Neural progenitor cell (in vitro differentiated cells): Measurements from ENCODE around the gene URI1. TPM values are rescaled to one million over a fixed set of nuclear protein-coding genes. Genes with fewer than 3 reads are reported as not detected.

Experiments
- DNase-seq: peaks from one replicate; pipeline ENCODE4 v3.0.0-alpha.2; 2016; ENCODE audit warnings: low spot score
- H2AFZ ChIP-seq: fragments of 200-600 bp; sonication (generic); replicated peaks from 2 replicates; pipeline ENCODE4 v1.6.1; 2016; ENCODE audit warnings: antibody characterized with exemption
- H3F3A ChIP-seq: fragments of 200-600 bp; sonication (generic); 2 replicates; pipeline ENCODE4 v1.6.1; 2016; ENCODE audit warnings: antibody characterized with exemption, low read depth
- H3K27ac ChIP-seq: fragments of 200-600 bp; sonication (generic); 2 replicates; pipeline ENCODE4 v1.5.1; 2016; ENCODE audit warnings: mild to moderate bottlenecking
- H3K27me3 ChIP-seq: fragments of 200-600 bp; sonication (generic); 2 replicates; pipeline ENCODE4 v1.6.1; 2016; ENCODE audit warnings: mild to moderate bottlenecking, moderate library complexity
- H3K36me3 ChIP-seq: fragments of 200-600 bp; sonication (generic); 2 replicates; pipeline ENCODE4 v1.5.1; 2016
- H3K4me1 ChIP-seq: fragments of 200-600 bp; sonication (generic); 2 replicates; pipeline ENCODE4 v1.6.1; 2016; ENCODE audit warnings: mixed run types
- H3K4me2 ChIP-seq: fragments of 200-600 bp; sonication (generic); 2 replicates; pipeline ENCODE4 v1.6.1; 2016
- H3K4me3 ChIP-seq: fragments of 200-600 bp; sonication (generic); 2 replicates; pipeline ENCODE4 v1.5.1; 2016
- H3K79me2 ChIP-seq: fragments of 200-600 bp; sonication (generic); 2 replicates; pipeline ENCODE4 v1.6.1; 2016; ENCODE audit warnings: low read depth
- H3K9ac ChIP-seq: fragments of 200-600 bp; sonication (generic); 2 replicates; pipeline ENCODE4 v1.6.1; 2016
- H3K9me3 ChIP-seq: fragments of 200-600 bp; sonication (generic); 2 replicates; pipeline ENCODE4 v1.5.1; 2016; ENCODE audit warnings: low read depth
- H4K20me1 ChIP-seq: fragments of 200-600 bp; sonication (generic); 2 replicates; pipeline ENCODE4 v1.6.1; 2016; ENCODE audit warnings: low read depth
- H3K27ac Mint-ChIP-seq: 3 replicates; pipeline ENCODE4 v1.8.0; 2021; ENCODE audit warnings: mixed read lengths
- H3K27me3 Mint-ChIP-seq: 2 replicates; pipeline ENCODE4 v1.8.0; 2022; ENCODE audit warnings: low read depth, mild to moderate bottlenecking, inconsistent platforms, moderate library complexity, mixed read lengths; ENCODE audit not compliant: insufficient read depth
- H3K36me3 Mint-ChIP-seq: 3 replicates; pipeline ENCODE4 v1.8.0; 2021; ENCODE audit warnings: mixed read lengths
- H3K4me1 Mint-ChIP-seq: 3 replicates; pipeline ENCODE4 v1.8.0; 2021; ENCODE audit warnings: mixed read lengths
- H3K4me3 Mint-ChIP-seq: 3 replicates; pipeline ENCODE4 v1.8.0; 2021; ENCODE audit warnings: mild to moderate bottlenecking, moderate library complexity, mixed read lengths
- H3K9me3 Mint-ChIP-seq: 3 replicates; pipeline ENCODE4 v1.8.0; 2020; ENCODE audit warnings: mixed read lengths
- CTCF ChIP-seq: fragments of 200-600 bp; sonication (generic); IDR thresholded peaks from 2 replicates; pipeline ENCODE4 v1.5.1; 2017; ENCODE audit warnings: antibody characterized with exemption, mild to moderate bottlenecking
- EZH2 ChIP-seq: fragments of 200-600 bp; sonication (generic); IDR thresholded peaks from 2 replicates; pipeline ENCODE4 v1.6.1; 2017; ENCODE audit warnings: antibody characterized with exemption, mild to moderate bottlenecking, moderate library complexity
- EZH2phosphoT487 ChIP-seq: fragments of 200-600 bp; sonication (generic); IDR thresholded peaks from 2 replicates; pipeline ENCODE4 v1.6.1; 2017; ENCODE audit warnings: antibody characterized with exemption
- total RNA-seq: library from RNA; depleted of rRNA; stranded (reverse); fragments of >200 nt; gene quantifications from 2 replicates; pipeline ENCODE4 v1.2.3, GENCODE V29; 2015; ENCODE audit warnings: low replicate concordance

URI1 gene
- total RNA-seq, 1 donor from 2014 or later: 94.7 TPM

GRCh38 chr19:30020189-30020588 lies 78.2 kb downstream of the URI1 start:
- Mint-ChIP-seq H3K4me1 (no peaks in the 10 kb centered on the region), H3K4me3 (no peak overlapping the region), H3K27ac (no peak overlapping the region), H3K27me3 (no peaks in the 10 kb centered on the region), H3K36me3 (peaks cover 33% of the 10 kb centered on the region), H3K9me3 (peaks cover 5% of the 10 kb centered on the region)
- Histone ChIP-seq H3K27me3 (no peaks in the 10 kb centered on the region), H3K9me3 (no peaks in the 10 kb centered on the region), H3K4me1 (no peaks in the 10 kb centered on the region), H3K36me3 (peaks cover 20% of the 10 kb centered on the region), H3K79me2 (no peaks in the 10 kb centered on the region), H4K20me1 (no peaks in the 10 kb centered on the region), H3K27ac (no peak overlapping the region), H3K9ac (no peak overlapping the region), H3K4me3 (no peak overlapping the region), H3K4me2 (no peak overlapping the region), H3F3A (no peaks in the 10 kb centered on the region), H2AFZ (no peak overlapping the region)
- TF ChIP-seq EZH2 (no peak), EZH2phosphoT487 (no peak), CTCF (no peak)
- no peak for DNase-seq

- no peak for TF ChIP-seq EZH2
- no peak for TF ChIP-seq CTCF
- no peak for TF ChIP-seq EZH2phosphoT487
- H3K4me3 ChIP-seq: no peak overlapping the region
- H3K9me3 Mint-ChIP-seq: peaks cover 9% of the 10 kb centered on the region
- H3F3A ChIP-seq: no peaks in the 10 kb centered on the region
- no peaks in the 10 kb centered on the region for H3K27me3 Mint-ChIP-seq
- H3K4me1 Mint-ChIP-seq: no peaks in the 10 kb centered on the region
- H3K79me2 ChIP-seq: no peaks in the 10 kb centered on the region
- no peak overlapping the region for H3K9ac ChIP-seq
- peaks cover 41% of the 10 kb centered on the region for H3K36me3 Mint-ChIP-seq
- no peaks in the 10 kb centered on the region for H3K9me3 ChIP-seq
- H4K20me1 ChIP-seq: no peaks in the 10 kb centered on the region
- DNase-seq: no peak
- no peak overlapping the region for H3K4me3 Mint-ChIP-seq
- no peak overlapping the region for H2AFZ ChIP-seq
- no peak overlapping the region for H3K27ac Mint-ChIP-seq
- H3K27ac ChIP-seq: no peak overlapping the region
- no peaks in the 10 kb centered on the region for H3K4me1 ChIP-seq
- peaks cover 16% of the 10 kb centered on the region for H3K36me3 ChIP-seq
- H3K4me2 ChIP-seq: no peak overlapping the region
- H3K27me3 ChIP-seq: no peaks in the 10 kb centered on the region
Observed at GRCh38 chr19:30022659-30023058, 80.6 kb downstream of the URI1 start.

DNA sequence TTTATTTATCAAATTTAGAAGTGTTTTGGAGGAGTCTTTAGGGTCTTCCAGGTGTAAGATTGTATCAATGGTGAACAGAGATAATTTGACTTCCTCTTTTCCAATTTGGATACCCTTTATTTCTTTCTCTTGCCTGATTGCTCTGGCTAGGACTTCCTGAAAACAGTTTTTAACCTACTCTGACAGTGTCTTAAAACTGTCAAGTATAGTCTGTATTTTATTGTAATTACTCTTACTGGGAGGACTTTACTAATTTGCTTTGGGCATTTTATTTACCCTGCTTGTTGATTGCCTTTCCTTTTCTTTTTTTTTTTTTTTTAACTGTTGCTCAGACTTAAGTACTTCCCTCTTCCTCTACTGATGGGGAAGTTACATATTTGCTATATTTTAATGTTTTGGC lies 81.3 kb downstream of the URI1 start:
- Histone ChIP-seq H3K36me3 (peaks cover 16% of the 10 kb centered on the region), H2AFZ (no peak overlapping the region), H3K4me3 (no peak overlapping the region)

More for the DNA sequence above, 81.3 kb downstream of the URI1 start:
- no peaks in the 10 kb centered on the region for H3K27me3 ChIP-seq
- no peak overlapping the region for H3K4me3 Mint-ChIP-seq
- H3K27me3 Mint-ChIP-seq: no peaks in the 10 kb centered on the region
- no peaks in the 10 kb centered on the region for H3K4me1 ChIP-seq
- no peak for DNase-seq
- no peaks in the 10 kb centered on the region for H3F3A ChIP-seq
- TF ChIP-seq CTCF: no peak
- no peak for TF ChIP-seq EZH2
- no peak for TF ChIP-seq EZH2phosphoT487
- no peak overlapping the region for H3K9ac ChIP-seq
- no peaks in the 10 kb centered on the region for H3K4me1 Mint-ChIP-seq
- no peak overlapping the region for H3K27ac ChIP-seq
- H4K20me1 ChIP-seq: no peaks in the 10 kb centered on the region
- H3K9me3 ChIP-seq: no peaks in the 10 kb centered on the region
- peaks cover 38% of the 10 kb centered on the region for H3K36me3 Mint-ChIP-seq
- H3K27ac Mint-ChIP-seq: no peak overlapping the region
- H3K79me2 ChIP-seq: no peaks in the 10 kb centered on the region
- peaks cover 9% of the 10 kb centered on the region for H3K9me3 Mint-ChIP-seq
- no peak overlapping the region for H3K4me2 ChIP-seq
